Glomerular visceral epithelial cell (primary cell): ENCODE measurements around the gene PCDHGB2.
"Not testable (repeated sequence)": the region's sequence is repeated elsewhere in the genome, so short reads cannot be mapped to it uniquely, and the experiment has no call there.

ENCODE experiments used
- DNase-seq: peaks from one replicate; pipeline ENCODE4 v3.0.0-alpha.2; 2016; ENCODE audit errors: extremely low spot score

PCDHGB2 gene

DNA sequence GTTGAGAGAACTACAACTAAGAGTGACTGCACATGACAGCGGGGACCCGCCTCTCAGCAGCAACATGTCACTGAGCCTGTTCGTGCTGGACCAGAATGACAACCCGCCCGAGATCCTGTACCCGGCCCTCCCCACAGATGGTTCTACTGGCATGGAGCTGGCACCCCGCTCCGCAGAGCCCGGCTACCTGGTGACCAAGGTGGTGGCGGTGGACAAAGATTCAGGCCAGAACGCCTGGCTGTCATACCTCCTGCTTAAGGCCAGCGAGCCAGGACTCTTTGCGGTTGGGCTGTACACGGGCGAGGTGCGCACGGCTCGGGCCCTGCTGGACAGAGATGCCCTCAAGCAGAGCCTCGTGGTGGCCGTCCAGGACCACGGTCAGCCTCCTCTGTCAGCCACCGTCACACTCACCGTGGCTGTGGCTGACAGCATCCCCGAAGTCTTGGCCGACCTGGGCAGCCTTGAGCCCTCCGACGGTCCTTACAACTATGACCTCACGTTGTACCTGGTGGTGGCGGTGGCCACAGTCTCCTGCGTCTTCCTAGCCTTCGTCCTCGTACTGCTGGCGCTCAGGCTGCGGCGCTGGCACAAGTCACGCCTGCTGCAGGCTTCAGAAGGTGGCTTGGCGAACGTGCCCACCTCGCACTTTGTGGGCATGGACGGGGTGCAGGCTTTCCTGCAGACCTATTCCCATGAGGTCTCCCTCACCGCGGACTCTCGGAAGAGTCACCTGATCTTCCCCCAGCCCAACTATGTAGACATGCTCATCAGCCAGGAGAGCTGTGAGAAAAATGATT lies 24.9 kb downstream of the PCDHGB2 start:
- no peak for DNase-seq

DNA sequence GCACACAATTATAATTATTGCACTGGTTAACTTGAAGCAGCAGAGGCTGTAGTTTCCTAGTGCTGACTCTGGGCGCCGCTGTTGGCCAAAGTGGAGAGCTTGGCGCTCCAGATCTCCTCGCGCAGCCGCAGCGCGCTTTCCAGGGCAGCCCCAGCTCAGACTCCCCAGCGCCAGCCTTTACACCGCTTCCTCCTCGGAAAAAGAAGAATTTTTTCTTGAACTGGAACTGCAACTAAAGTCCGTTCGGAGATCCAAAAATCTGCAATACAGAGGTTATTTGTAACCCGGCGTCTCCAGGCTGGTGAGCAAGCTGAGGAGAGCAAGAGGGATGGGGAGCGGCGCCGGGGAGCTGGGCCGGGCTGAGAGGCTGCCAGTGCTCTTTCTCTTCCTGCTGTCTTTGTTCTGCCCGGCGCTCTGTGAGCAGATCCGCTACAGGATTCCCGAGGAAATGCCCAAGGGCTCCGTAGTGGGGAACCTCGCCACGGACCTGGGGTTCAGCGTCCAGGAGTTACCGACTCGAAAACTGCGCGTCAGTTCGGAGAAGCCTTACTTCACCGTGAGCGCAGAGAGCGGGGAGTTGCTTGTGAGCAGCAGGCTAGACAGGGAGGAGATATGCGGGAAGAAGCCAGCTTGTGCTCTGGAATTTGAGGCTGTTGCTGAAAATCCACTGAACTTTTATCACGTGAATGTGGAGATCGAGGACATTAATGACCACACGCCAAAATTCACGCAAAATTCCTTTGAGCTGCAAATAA lies 27.9 kb downstream of the PCDHGB2 start, which contains the start of gene PCDHGB4:
TSS of gene PCDHGB4 (plus strand) at position 142 of the 755 bp plus-strand sequence. CDS start at position 329, 187 bp downstream.
- DNase-seq = not testable (repeated sequence)

DNA sequence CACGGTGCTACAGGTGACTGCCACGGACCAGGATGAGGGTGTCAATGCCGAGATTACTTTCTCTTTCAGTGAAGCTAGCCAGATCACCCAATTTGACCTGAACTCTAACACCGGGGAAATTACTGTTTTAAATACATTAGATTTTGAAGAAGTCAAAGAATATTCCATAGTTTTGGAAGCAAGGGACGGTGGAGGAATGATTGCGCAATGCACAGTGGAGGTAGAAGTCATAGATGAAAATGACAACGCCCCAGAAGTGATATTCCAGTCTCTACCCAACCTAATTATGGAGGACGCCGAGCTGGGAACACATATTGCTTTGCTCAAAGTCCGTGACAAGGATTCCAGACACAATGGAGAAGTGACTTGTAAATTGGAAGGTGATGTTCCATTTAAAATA lies 28.9 kb downstream of the PCDHGB2 start:
- DNase-seq = no peak

DNA sequence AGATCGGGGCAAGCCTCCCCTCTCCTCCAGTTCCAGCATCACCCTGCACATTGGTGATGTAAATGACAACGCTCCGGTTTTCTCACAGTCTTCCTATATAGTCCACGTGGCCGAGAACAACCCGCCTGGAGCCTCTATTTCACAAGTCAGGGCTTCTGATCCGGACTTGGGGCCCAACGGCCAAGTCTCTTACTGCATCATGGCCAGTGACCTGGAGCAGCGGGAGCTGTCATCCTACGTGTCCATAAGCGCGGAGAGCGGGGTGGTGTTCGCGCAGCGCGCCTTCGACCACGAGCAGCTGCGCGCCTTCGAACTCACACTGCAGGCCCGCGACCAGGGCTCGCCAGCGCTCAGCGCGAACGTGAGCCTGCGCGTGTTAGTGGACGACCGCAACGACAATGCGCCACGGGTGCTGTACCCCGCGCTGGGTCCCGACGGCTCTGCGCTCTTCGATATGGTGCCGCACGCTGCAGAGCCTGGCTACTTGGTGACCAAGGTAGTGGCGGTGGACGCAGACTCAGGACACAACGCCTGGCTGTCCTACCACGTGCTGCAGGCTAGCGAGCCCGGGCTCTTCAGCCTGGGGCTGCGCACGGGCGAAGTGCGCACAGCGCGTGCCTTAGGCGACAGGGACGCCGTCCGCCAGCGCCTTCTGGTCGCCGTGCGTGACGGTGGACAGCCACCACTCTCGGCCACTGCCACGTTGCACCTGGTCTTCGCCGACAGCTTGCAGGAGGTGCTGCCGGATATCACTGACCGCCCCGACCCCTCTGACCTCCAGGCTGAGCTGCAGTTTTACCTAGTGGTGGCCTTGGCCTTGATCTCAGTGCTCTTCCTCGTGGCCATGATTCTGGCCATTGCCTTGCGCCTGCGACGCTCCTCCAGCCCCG lies 29.6 kb downstream of the PCDHGB2 start:
- DNase-seq = no peak

DNA sequence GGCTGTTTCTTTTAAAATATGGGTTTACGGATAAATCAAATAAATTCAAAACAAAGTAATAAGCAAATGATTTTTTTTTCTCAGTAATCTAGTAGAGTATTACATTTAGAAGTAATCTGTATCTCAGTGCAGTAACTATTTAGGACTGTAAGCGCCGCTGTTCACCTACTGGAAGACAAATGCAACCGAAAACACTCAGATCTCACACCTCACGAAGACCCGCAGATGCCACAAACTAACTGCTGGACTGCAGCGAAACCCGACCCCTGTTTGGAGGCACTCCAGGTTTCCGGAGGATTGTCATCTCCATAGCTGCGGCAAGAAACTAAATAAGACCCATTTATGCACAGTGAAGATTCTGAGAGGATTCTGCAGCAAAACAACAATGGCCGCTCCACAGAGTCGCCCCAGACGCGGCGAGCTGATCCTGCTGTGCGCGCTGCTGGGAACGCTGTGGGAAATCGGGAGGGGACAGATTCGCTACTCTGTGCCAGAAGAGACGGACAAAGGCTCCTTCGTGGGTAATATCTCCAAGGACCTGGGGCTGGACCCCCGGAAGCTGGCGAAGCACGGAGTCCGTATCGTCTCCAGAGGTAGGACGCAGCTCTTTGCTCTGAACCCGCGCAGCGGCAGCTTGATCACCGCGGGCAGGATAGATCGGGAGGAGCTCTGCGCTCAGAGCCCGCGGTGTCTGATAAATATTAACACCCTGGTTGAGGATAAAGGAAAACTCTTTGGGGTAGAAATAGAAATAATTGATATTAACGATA lies 32.8 kb downstream of the PCDHGB2 start, which contains the start of gene PCDHGA8:
TSS of gene PCDHGA8 (plus strand) at position 205 of the 770 bp plus-strand sequence. CDS start at position 386, 181 bp downstream.
- no peak for DNase-seq

DNA sequence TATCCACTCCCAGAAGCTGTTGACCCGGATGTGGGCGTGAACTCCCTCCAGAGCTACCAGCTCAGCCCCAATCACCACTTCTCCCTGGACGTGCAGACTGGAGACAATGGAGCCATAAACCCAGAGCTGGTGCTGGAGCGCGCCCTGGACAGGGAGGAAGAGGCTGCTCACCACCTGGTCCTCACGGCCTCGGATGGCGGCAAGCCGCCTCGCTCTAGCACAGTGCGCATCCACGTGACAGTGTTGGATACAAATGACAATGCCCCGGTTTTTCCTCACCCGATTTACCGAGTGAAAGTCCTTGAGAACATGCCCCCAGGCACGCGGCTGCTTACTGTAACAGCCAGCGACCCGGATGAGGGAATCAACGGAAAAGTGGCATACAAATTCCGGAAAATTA lies 33.5 kb downstream of the PCDHGB2 start:
- no peak for DNase-seq

DNA sequence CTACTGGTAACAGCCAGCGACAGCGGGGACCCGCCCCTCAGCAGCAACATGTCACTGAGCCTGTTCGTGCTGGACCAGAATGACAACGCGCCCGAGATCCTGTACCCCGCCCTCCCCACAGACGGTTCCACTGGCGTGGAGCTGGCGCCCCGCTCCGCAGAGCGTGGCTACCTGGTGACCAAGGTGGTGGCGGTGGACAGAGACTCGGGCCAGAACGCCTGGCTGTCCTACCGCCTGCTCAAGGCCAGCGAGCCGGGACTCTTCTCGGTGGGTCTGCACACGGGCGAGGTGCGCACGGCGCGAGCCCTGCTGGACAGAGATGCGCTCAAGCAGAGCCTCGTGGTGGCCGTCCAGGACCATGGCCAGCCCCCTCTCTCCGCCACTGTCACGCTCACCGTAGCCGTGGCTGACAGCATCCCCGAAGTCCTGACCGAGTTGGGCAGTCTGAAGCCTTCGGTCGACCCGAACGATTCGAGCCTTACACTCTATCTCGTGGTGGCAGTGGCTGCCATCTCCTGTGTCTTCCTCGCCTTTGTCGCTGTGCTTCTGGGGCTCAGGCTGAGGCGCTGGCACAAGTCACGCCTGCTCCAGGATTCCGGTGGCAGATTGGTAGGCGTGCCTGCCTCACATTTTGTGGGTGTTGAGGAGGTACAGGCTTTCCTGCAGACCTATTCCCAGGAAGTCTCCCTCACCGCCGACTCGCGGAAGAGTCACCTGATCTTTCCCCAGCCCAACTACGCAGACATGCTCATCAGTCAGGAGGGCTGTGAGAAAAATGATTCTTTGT lies 34.8 kb downstream of the PCDHGB2 start:
- DNase-seq = not testable (repeated sequence)

DNA sequence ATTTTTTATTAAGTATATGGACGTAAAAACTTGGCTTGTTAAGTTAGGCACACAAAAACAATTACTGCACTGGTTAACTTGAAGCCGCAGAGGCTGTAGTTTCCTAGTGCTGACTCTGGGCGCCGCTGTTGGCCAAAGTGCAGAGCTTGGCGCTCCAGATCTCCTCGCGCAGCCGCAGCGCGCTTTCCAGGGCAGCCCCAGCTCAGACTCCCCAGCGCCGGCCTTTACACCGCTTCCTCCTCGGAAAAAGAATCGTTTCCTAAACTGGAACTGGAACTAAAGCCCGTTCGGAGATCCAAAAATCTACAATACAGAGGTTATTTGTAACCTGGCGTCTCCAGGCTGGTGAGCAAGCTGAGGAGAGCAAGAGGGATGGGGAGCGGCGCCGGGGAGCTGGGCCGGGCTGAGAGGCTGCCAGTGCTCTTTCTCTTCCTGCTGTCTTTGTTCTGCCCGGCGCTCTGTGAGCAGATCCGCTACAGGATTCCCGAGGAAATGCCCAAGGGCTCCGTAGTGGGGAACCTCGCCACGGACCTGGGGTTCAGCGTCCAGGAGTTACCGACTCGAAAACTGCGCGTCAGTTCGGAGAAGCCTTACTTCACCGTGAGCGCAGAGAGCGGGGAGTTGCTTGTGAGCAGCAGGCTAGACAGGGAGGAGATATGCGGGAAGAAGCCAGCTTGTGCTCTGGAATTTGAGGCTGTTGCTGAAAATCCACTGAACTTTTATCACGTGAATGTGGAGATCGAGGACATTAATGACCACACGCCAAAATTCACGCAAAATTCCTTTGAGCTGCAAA lies 38.2 kb downstream of the PCDHGB2 start, which contains the start of gene PCDHGB5:
TSS of gene PCDHGB5 (plus strand) at position 192 of the 796 bp plus-strand sequence. CDS start at position 373, 181 bp downstream.
- DNase-seq = peak; percentile 61

DNA sequence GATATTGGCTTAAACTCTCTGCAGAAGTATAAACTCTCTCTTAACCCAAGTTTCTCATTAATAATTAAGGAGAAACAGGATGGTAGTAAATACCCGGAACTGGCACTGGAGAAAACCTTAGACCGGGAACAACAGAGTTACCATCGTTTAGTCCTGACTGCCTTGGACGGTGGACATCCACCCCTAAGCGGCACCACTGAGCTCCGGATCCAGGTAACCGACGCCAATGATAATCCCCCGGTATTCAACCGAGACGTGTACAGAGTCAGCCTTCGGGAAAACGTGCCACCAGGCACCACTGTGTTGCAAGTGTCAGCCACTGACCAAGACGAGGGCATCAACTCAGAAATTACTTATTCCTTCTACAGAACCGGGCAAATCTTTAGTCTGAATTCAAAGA lies 38.8 kb downstream of the PCDHGB2 start:
- DNase-seq = no peak

DNA sequence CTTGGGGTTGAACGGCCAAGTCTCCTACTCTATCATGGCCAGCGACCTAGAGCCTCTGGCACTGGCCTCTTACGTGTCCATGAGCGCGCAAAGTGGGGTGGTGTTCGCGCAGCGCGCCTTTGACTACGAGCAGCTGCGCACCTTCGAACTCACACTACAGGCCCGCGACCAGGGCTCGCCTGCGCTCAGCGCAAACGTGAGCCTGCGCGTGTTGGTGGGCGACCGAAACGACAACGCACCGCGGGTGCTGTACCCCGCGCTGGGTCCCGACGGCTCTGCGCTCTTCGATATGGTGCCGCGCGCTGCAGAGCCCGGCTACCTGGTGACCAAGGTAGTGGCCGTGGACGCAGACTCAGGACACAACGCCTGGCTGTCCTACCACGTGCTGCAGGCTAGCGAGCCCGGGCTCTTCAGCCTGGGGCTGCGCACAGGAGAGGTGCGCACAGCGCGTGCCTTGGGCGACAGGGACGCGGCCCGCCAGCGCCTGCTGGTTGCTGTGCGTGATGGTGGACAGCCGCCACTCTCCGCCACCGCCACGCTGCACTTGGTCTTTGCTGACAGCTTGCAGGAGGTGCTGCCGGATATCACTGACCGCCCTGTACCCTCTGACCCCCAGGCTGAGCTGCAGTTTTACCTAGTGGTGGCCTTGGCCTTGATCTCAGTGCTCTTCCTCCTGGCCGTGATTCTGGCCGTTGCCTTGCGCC lies 39.9 kb downstream of the PCDHGB2 start:
- DNase-seq = no peak

DNA sequence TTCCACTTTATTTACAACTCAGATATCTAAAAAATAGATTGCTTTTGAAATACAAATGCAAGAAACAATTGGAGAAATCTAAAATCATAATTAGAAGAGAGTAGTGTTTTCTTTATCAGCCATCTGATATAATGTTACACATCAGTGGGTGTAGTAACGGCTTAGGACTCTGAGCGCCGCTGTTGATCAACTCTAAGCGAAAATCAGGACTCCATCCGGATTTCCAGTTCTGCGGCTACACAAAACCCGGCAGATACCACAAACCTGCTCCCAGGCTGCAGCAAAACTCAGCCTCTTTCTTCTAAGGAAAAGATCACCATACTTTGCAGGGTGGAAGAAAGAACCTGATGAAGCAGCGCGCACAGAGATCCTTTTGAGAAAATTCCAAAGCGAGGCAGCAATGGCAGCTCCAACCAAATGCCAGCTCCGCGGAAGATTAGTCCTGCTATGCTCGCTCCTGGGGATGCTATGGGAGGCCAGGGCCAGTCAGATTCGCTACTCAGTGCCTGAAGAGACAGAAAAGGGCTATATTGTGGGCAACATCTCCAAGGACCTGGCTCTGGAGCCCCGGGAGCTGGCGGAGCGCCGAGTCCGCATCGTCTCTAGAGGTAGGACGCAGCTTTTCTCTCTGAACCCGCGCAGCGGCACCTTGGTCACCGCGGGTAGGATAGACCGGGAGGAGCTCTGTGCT lies 42.9 kb downstream of the PCDHGB2 start, which contains the start of gene PCDHGA9:
TSS of gene PCDHGA9 (plus strand) at position 226 of the 691 bp plus-strand sequence. CDS start at position 401, 175 bp downstream.
- peak; percentile 23 for DNase-seq

DNA sequence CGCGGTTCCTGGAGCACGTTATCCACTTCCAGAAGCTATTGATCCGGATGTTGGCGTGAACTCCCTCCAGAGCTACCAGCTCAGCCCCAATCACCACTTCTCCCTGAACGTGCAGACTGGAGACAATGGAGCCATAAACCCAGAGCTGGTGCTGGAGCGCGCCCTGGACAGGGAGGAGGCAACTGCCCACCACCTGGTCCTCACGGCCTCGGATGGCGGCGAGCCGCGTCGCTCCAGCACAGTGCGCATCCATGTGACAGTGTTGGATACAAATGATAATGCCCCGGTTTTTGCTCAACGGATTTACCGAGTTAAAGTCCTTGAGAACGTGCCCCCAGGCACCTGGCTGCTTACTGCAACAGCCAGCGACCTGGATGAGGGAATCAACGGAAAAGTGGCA lies 43.6 kb downstream of the PCDHGB2 start:
- DNase-seq = no peak

DNA sequence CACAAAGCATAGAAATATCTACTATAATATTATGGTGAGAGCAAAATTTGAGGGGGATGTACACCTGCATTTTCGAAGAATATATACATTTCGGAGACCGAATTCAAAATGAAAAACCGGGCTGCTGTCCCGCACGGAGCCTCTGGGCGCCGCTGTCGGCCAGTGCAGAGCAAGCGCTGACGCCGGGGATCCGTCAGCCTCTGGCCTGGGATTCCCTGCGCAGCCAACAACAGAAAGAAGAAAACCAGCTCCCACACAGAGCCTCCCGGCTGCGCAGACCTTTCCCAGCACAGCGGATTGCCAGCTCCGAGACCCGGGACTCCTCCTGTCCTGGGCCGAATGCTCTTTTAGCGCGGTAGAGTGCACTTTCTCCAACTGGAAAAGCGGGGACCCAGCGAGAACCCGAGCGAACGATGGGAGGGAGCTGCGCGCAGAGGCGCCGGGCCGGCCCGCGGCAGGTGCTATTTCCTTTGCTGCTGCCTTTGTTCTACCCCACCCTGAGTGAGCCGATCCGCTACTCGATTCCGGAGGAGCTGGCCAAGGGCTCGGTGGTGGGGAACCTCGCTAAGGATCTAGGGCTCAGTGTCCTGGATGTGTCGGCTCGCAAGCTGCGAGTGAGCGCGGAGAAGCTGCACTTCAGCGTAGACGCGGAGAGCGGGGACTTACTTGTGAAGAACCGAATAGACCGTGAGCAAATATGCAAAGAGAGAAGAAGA lies 48.2 kb downstream of the PCDHGB2 start, which contains the start of gene PCDHGB6:
TSS of gene PCDHGB6 (plus strand) at position 232 of the 716 bp plus-strand sequence. CDS start at position 414, 182 bp downstream.
- DNase-seq = peak; percentile 71

DNA sequence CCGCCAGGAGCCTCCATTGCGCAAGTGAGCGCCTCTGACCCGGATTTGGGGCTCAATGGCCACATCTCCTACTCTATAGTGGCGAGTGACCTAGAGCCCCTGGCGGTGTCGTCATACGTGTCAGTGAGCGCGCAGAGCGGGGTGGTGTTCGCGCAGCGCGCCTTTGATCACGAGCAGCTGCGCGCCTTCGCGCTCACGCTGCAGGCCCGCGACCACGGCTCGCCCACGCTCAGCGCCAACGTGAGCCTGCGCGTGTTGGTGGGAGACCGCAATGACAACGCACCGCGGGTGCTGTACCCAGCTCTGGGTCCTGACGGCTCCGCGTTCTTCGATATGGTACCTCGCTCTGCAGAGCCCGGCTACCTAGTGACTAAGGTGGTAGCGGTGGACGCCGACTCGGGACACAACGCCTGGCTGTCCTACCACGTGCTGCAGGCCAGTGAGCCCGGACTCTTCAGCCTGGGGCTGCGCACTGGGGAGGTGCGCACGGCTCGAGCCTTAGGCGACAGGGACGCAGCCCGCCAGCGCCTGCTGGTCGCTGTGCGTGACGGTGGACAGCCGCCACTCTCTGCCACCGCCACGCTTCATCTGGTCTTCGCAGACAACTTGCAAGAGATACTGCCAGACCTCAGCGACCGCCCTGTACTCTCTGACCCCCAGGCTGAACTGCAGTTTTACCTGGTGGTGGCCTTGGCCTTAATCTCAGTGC lies 50.0 kb downstream of the PCDHGB2 start:
- no peak for DNase-seq

DNA sequence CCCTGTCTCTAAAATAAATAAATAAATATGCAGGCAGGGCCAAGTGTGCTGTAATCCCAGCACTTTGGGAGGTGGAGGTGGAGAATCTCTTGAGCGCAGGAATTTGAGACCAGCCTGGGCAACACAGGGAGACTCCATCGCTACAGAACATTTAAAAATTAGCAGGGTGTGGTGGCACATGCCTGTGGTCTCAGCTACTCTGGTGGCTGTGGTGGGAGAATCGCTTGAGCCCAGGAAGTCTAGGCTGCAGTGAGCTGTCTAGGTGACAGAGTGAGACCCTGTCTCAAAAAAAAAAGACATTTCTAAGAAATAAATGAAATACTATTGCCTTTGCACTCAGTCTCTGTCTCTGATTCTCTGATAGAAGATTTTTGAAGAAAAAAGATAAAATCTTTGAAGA lies 51.8 kb downstream of the PCDHGB2 start:
- no peak for DNase-seq
